ENCODE results near the gene RMI2.

- TF ChIP-seq POLR2A (IDR thresholded peaks at IDR 0.05) (no peak), CTCF (IDR thresholded peaks at IDR 0.05) (no peak)
These were observed 16.2 kb upstream of the RMI2 start for GRCh38 chr16:11329071-11329491.

Measured in breast epithelium (tissue), 3 donors.